Brain pericyte (primary cell): ENCODE results near the gene ST3GAL5.

Experiments
- DNase-seq: peaks from one replicate; pipeline ENCODE4 v3.0.0-alpha.2; 2012; ENCODE audit warnings: low read depth, low spot score

The ST3GAL5 gene

DNA sequence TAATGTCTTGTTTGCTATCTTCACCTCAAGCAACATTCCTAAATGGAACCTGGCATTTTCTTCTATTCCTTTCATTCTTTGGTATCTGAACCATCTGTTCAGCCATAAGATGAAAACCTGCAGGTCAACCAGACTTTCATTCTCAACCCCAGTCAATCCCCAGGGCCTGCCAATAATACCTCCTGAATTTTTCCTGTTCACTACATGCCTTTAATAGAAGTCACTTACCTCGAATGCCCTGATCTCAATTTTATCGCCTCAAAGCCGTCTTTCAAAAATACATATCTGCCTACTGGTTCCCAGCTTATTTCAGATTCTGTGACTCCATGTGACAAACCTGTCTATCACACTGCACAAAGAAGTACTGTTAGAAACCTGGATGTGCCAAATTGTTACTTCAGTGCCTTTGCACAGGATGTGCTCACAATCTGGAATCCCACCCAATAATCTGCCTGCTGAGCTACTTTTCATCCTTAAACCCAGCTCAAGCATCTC is 22.6 kb downstream of the ST3GAL5 start:
- no peak for DNase-seq

DNA sequence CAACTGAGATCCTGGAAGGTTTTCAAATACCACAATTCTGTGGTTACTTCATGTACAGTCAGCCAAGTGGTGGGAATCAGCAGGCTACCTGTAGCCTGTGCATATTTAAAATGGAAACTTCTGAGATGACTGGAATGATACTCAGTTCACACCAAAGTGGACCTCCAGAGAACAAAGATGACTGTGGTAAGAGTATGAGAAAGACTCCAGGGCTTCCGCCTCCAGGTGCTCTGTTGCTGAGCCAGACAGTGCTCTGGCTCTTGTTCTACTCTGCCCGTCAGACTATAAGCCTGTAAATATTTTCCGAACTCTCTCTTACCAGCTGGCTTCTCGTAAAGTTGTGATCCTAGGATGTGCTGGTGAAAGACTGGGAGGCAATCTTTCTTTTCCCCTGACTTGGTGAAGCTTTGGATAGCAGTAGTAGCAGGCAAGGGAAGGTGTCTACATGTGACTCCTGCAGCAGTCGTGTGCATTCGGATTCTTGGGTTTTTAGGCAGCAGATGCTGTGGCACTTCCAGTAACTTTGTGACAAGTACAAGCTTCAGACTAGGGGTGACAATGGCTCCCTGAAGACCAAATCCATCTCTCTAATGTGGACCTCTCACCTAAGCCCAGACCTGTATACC is 23.1 kb downstream of the ST3GAL5 start:
- DNase-seq: no peak

DNA sequence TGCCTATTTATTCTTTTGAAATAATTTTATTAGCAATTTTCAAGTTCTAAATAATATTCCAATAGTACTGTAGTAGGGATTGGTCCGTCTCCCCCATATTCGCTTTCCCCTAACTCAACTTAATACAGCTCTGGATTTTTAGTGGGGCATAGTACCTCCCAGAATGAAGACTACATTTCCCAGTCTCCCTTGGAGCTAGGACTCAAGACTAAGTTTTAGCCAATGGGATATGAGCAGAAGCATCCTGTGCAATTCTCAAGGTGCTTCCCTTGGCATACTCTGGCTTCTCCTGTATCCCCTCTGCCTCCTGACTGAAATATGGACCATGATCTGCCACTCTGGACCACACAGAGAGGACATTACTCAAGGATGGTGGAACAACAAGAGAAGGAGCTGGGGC is 24.1 kb downstream of the ST3GAL5 start:
- no peak for DNase-seq

DNA sequence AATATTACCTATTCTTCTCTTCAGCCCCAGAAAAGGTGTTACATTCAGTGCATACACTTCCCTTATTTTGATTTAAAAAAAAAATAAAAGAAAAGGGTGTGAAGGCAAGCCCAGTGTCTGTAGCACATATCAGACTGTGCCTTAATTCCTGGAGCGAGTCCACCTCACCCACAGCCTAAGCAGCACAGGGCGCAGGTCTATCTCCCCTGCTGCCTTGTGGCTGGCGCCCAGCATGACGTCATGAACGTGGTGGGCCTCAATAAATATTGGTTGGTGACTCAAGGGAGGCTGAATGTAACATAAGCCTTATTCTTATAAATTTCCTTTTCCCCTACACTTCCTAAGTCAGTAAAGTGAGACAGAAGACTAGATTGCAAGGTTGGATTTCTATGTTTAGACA is 26.4 kb downstream of the ST3GAL5 start:
- DNase-seq: no peak

DNA sequence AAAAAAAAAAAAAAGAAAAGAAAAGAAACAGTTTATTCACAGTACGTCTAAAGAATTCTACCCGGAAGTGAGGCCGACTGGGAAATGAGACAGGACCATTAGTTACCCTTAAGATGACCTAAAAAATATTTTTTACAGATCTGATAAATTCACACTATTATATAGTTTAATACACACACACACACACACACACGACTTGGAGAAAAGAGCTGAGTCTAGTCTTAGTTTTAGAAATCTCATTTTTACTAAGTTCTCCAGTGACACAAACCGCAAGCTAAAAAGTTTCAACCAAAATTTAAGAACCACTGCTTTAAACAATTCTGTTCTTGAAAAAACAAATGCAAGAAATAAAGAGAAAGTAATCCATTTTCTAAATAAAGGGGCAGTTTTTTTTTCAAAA is 27.1 kb downstream of the ST3GAL5 start:
- no peak for DNase-seq

DNA sequence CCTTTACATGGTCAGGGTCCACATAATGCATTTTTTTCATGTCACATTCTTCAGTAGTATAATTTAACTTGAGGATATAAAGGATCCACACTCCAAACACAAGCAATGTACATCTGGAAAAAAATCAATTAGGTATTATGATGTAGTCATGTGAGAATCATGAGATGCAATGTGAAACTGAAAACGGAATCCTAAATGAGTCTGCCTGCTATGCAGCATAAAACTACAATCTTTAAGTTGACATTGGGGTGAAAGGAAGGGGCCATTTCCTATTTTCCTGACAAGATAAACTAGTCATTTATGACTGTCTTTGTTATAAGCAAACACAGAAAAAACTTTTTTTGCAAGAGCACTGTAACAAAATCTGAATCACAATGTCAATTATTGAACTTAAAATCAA is 27.6 kb downstream of the ST3GAL5 start:
- no peak for DNase-seq

DNA sequence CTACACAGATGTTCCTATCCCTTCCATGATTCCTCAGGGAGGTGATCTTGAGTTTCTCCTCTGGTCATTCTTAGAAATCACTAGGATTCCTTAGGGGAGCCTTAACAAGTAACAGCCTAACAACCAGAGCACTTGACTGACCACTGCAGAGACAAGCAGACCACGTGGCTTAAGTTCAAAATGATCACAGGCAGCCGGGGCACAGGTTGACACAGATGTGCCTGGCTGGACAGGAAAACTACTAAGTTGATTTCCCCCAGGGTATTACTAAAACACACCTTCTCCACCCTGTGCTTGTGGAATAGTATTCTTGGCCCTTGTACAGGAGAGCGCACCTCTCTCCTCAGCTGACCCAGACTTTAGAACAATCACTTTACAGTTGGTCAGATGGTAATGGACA is 29.9 kb downstream of the ST3GAL5 start:
- no peak for DNase-seq

DNA sequence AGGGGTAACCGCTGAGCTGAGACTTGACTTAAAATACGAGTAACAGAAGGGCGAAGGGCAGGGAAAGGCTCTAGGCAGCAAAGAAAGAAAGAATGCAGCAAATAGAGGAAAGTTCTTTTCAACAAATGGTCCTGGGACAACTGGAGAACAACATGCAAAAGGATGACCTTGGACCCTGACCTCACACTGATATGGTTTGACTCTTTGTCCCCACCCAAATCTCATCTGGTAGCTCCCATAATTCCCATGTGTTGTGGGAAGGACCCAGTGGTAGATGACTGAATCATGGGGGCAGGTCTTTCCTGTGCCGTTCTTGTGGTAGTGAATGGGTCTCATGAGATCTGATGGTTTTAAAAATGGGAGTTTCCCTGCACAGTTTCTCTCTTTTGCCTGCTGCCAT is 33.9 kb downstream of the ST3GAL5 start:
- no peak for DNase-seq

DNA sequence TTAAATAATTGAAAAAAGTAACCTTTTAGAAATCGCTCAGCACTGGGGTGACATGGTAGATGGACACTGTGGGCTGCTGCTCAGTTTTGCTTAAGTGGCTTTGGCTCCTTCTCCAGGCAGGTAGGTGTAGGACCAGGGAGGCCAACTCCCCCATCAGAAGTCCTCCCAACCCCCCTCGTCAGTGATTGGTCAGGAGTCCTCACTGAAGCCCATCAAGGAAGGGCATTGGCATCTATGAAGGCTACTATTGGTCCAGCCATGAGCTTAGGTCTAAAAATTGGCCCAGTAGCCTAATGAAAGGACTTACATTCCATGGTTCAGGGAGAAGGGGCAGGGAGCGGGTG is 34.7 kb downstream of the ST3GAL5 start:
- DNase-seq: no peak

DNA sequence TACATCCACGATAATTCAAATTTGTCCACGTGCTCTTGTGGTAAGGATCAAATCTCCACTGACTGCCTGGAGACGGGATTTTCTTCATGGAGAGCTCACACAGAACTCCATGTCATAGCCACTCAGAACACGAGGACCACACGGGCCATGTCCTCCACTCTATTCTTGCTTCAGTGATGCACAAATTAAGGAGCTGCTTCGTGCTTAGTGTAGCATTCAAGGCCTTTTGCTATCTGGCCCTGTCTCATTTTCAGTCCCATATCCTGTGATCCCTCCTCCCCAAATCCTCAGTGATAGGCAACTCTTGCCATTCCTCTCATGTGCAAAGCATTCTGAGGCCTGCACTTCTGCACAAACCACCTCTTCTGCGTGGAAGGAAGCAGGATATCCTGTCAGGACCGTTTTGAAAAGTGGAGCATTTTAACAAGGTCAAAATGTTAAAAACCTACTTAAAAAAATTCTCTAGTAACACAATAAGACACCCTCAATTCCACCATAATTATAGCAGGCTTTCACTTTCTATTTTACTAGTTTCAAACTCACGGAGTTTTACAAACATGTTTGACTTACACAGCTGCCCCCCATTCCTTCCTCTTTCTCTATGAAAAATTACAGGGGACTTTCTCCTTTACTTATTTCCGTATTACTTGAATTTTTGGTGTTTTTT is 35.2 kb downstream of the ST3GAL5 start:
- DNase-seq: no peak

DNA sequence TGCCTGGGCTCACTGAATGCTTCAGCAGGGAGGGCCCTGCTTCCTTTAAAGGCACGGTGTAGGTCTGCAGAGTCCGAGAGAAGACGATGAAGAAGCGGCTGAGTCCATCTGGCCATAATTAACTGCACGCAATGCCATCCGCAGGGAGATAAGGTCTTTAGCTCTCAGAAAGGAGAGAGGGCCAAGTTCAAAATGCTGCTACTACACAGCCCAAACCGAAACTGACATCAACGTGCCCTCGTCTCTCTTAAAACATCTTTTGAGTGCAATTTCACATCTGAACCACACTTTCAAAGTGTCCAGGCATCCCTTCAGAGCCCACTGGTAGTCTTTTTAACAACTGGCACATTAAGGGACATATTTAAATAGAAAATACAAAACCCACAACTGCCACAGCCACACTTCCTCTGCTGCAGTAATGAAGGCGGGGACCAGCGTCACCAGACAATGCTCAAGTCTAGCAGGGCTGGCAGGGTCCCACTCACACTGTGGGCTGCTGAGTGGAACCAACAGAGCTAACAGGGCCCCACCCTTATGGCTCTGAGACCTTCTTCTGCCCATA is 35.8 kb downstream of the ST3GAL5 start:
- no peak for DNase-seq

DNA sequence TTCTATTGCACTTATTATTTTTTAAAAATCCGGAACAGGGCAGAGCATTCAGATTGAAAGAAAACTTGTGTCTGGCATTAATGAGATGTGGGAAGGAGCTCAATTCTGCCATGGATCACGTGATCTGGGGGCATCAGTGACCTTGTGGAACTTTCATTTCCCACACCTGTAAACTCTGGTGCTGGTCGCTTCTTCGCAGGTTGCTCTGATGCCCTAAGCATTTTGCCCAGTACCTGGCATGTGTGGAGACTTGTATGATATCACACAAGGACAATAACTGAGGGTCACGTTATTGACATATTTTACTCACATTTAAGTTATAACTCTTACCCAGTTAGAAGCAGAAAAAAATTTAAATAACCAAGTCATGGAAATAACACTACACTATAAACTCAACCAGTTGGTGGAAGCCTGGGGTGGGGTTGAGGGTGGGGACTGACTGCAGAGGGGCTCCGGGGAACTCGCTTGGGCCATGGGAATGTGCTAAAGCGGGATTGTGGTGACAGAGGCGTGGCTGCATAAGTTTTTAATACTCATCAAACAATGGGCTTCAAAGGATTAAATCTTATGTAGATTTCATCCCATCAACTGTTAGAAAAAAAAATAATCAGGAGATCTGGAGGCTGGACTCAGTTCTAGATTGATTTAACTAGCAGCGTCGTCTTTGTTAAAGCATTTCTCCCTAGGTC is 36.5 kb downstream of the ST3GAL5 start:
- no peak for DNase-seq

DNA sequence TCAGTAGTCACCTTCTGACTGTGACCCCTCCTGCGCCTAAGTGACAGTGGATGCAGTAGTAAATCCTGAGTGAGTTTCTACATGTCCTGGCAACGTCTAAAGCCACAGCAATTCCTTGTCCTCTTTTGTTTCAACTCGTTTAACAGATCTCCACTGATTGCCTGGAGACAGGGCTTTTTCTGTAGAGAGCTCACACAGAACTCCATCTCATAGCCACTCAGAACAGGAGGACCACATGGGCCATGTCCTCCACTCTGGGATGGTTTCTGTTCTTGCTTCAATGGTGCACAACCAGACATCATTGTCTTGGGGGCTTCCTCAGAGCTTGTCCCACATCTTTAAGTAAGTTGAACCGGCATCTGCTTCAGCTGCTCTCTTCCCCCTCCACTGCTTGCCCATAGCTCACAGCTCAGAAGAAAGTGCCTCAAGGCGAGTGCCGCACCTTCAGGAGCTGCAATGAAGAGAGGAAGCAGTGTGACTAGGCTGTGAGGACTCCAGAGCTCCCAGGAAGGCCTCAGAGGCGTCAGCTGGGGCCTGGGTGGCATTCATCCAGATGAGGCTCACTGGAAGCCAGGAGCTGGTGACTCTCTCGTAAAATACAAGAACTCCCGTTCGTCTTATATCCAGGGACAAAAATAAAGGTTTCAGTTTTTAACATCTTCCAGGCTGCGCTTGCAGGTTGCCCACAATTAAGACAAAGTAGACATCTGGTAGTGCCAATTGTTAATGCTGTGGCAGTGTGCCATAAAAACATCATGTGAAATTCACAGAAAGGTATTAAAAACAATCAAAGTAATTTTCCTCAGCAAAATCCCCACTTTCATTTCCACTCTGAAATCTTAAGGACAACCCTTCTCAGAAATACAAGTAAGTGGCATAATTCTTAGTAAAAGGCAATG is 37.3 kb downstream of the ST3GAL5 start:
- DNase-seq: no peak

DNA sequence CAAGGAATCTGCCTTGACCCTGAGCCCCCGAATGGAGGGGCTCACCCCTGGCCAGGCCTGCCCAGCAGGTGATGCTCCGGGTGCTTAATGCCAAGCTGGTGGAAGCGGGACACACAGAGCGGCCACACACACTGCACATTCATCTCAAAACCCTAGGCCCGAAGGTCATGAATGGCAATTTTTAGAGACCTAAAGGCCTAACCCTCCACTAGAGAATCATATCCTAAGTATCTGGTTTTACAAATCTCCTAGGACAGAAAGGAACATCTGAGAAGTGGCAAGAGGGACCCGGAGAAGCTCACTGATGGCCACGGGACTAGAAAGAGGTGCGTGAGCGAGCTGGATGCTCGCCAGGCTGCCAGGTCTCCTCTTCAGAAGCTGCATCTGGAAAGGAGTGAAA is 38.3 kb downstream of the ST3GAL5 start:
- no peak for DNase-seq

DNA sequence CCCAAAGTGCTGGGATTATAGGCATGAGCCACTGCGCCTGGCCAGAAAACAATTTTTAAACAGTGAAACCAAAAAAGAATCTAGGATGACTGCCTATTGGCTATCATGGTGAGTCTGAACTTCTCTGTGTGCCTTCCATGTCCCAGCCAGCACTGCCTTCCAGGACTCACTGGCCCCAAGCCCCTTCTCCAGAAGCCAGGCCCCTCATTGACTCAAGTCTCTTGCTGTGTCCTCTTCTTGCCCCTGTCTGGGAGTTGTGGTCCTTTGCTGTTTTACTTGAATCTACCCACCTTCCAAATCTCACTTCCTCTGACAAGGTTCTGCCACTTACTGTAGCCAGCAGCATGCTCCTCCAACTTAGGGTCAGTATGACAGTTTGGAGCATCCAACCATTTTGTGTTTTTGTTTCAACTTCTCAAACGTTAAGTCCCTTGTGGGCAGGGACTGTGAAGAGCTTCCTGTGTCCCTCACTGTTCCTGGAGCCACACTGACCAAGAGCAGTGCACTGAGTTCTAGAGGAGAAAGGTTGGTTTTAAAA is 41.7 kb downstream of the ST3GAL5 start:
- DNase-seq: no peak

DNA sequence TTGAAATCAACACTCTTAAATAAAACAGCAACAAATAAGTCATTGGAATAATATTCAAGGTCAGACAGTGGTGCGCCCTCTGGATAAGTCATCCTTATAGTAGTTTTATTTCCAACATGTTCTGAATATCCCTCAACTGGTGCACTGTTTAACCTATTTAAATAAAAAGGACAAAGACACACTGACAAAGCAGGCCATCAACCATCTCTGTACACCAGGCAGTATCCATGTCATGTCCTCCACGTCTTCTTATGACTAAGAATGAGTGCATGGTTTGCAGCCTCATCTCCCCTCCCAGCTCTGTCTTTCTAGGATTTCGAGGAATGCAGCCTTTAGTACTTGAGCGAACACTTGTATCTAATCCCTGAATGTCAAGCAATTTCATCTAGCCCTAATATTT is 42.4 kb downstream of the ST3GAL5 start:
- peak; percentile 13 for DNase-seq

DNA sequence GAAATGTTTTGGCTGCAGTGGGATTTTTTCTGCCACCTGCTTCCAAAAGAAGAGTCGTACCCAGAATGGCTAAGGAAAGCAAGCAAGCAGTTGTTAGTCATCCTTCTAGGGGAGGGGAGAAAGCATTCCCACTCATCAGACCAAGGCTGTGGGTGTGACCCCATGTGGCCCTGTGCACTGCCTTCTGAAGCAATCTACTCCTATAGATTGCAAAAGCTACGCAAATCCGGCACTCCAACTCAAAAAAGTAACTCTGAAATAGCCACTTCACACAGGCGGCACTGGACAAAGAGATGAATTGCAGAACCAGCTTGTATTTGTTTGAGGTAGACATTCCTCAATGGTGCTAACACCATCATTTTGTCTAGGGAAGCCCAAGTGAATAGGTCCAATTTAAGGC is 44.3 kb downstream of the ST3GAL5 start:
- no peak for DNase-seq

DNA sequence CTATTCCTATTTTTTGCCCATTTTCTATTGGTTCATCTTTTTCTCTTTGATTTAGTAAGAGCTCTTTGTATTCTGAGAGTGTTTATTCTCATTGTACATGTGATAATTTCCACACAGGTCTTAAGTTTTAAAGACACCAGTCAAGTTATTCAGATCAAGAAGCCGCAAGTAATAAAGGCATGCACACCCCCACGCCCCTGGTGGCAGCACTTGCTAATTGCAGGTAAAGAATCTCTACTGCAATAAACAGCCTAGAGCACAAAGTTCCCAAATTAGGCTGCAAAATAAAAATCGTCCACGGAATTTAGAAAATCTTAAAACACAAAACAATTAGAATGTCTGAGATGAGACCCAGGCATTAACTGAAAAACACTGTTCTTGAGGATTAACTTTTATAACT is 45.2 kb downstream of the ST3GAL5 start:
- DNase-seq: no peak

DNA sequence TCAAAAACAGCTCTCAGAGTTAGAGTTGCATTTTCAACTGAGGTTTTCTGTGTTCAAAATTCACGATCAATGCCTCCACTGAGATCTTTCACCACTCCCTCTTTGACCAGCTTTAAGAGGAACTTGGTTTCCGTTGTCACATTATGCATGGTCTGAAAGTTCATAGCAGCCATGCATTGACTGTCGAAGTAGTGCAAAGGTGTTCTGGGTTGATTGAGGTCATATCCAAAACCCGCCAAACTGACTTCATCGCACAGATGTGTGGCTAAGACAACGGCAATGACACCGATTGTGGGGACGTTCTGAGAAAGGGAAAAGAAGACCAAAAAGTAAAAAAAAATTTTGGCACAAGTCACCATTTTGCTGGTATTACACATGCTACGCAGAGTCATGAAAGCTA is 48.7 kb downstream of the ST3GAL5 start:
- DNase-seq: no peak

DNA sequence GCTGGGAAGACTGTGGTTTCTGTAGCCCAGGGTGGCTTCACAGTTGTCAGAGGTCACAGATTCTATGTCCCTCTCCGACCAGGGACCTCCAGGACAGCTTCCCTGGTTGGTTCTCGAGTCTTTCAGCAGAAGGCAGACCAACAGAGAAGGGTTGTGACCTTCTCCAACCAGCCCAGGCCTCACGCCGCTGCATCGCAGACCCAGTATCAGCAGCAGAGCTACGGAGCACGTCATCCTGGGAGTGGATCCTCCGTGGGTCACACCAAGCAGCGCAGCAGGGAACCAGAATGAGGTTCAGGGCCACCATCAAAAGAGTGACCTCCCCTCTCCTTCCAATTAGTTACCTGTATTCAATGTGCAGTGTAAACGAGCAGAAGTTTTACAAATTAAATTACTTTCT is 49.3 kb downstream of the ST3GAL5 start:
- no peak for DNase-seq

DNA sequence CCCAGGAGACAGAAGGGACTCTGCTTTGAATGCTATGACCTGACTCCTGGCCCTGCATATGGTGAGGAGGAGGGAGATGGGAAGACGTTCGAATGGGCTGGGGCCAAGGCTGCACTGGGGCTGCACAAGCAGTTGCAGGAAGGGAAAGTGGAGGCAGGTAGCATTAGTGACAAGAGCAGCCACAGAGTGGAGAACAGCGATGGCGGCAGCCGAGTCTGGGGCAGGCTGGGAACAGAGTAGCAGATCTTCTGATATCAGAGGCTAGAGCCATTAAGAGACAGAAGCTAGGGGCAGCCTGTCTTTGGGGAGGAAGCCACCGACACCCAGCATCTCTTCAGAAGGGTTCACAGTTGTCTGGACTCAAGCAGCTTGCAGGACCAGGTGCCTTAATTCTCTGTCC is 50.1 kb downstream of the ST3GAL5 start:
- no peak for DNase-seq

DNA sequence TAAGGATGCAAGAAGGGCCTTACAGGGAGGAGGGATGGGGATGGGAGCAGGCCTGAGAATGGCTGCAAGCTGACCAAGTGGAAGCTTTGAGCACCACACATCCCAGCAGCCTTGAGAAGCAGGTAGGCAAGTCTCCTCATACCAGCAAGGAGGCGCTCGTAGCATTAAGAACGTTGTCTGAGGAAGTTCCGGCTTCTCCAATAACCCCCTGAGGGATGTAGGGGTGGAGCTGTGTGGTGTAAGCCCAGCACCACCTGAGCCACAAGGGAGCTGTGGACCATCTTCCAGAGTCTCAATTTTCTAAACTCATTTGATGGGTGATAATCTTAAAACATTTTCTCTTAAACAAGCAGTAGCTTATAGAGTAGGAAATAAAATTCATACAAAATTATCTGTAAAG is 50.6 kb downstream of the ST3GAL5 start:
- DNase-seq: no peak
